ENCODE results near the gene KCNG4. TPM values are rescaled to one million over a fixed set of nuclear protein-coding genes. Genes with fewer than 3 reads are reported as not detected.

Gene KCNG4
- polyA plus RNA-seq, 1 donor from 2014 or later = not detected

- no peak overlapping the region for H3K4me3 ChIP-seq (ENCODE audit: low read length)
- H3K9me3 ChIP-seq (ENCODE audit: low read length) = no peaks in the 10 kb centered on the region
- H3K27me3 ChIP-seq (ENCODE audit: insufficient read depth, low read depth, low read length) = no peaks in the 10 kb centered on the region
- no peak for TF ChIP-seq SMC3 (conservative IDR thresholded peaks at IDR 0.05; ENCODE audit: poor library complexity)
- no peak for TF ChIP-seq RAD21 (conservative IDR thresholded peaks at IDR 0.05)
- no peak for TF ChIP-seq EP300 (conservative IDR thresholded peaks at IDR 0.05; ENCODE audit: poor library complexity, severe bottlenecking)
- TF ChIP-seq POLR2AphosphoS5 (IDR thresholded peaks at IDR 0.05) = no peak
- TF ChIP-seq REST (IDR thresholded peaks at IDR 0.05; ENCODE audit: borderline replicate concordance) = no peak
- TF ChIP-seq, protein P1, sequence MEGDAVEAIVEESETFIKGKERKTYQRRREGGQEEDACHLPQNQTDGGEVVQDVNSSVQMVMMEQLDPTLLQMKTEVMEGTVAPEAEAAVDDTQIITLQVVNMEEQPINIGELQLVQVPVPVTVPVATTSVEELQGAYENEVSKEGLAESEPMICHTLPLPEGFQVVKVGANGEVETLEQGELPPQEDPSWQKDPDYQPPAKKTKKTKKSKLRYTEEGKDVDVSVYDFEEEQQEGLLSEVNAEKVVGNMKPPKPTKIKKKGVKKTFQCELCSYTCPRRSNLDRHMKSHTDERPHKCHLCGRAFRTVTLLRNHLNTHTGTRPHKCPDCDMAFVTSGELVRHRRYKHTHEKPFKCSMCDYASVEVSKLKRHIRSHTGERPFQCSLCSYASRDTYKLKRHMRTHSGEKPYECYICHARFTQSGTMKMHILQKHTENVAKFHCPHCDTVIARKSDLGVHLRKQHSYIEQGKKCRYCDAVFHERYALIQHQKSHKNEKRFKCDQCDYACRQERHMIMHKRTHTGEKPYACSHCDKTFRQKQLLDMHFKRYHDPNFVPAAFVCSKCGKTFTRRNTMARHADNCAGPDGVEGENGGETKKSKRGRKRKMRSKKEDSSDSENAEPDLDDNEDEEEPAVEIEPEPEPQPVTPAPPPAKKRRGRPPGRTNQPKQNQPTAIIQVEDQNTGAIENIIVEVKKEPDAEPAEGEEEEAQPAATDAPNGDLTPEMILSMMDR (IDR thresholded peaks at IDR 0.05; ENCODE audit: poor library complexity, severe bottlenecking) = no peak
- no peak for TF ChIP-seq MXI1 (conservative IDR thresholded peaks at IDR 0.05; ENCODE audit: poor library complexity, severe bottlenecking)
- TF ChIP-seq TAF1 (IDR thresholded peaks at IDR 0.05; ENCODE audit: low read depth) = no peak
- no peak for TF ChIP-seq EZH2 (IDR thresholded peaks at IDR 0.05; ENCODE audit: borderline replicate concordance, insufficient read depth, low read length, poor library complexity, severe bottlenecking)
- H3K27ac ChIP-seq (ENCODE audit: low read length) = no peak overlapping the region
- H4K20me1 ChIP-seq (ENCODE audit: insufficient read depth) = no peaks in the 10 kb centered on the region
- H3K9me2 ChIP-seq (ENCODE audit: insufficient read depth, low read length) = no peaks in the 10 kb centered on the region
- no peaks in the 10 kb centered on the region for H3K79me2 ChIP-seq (replicated peaks; ENCODE audit: insufficient read depth, low read length)
- no peaks in the 10 kb centered on the region for H3K36me3 ChIP-seq (ENCODE audit: insufficient read depth, low read length)
- no peak overlapping the region for H2AFZ ChIP-seq (ENCODE audit: low read depth, low read length)
- H3K9ac ChIP-seq (ENCODE audit: low read length) = no peak overlapping the region
- H3K4me2 ChIP-seq (ENCODE audit: low read length) = no peak overlapping the region
- H3F3A ChIP-seq (ENCODE audit: insufficient read depth, low read length, poor library complexity, severe bottlenecking) = no peaks in the 10 kb centered on the region
Observed at GRCh38 chr16:84241778-84242177, 2.0 kb upstream of the KCNG4 start.

DNA sequence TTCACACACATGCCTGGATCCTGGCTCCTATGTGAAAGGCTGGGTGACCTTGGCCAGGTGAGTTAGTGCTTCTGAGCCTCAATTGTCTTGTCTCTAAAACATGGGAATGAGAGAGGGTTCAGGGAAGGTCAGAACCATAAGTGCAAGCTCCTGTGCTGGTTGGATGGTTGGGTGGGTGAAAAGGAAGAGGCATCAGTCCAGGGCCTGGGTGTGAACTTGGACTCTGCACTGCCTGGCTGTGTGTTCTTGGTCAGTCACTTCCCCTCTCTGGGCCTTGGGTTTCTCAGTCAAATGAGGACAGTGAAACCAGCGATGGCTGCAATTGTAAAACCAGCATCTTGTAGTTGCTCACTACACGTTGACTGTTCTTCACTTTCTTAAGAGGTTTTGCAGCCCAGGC, 643 bp upstream of the KCNG4 start:
- no peak overlapping the region for H3K4me2 ChIP-seq (ENCODE audit: low read length)
- H3K9ac ChIP-seq (ENCODE audit: low read length) = no peak overlapping the region
- no peak overlapping the region for H3K4me3 ChIP-seq (ENCODE audit: low read length)
- H3K27ac ChIP-seq (ENCODE audit: low read length) = no peak overlapping the region
- no peak overlapping the region for H2AFZ ChIP-seq (ENCODE audit: low read depth, low read length)
- H4K20me1 ChIP-seq (ENCODE audit: insufficient read depth) = no peaks in the 10 kb centered on the region
- no peaks in the 10 kb centered on the region for H3K9me3 ChIP-seq (ENCODE audit: low read length)
- no peaks in the 10 kb centered on the region for H3K9me2 ChIP-seq (ENCODE audit: insufficient read depth, low read length)
- TF ChIP-seq RAD21 (conservative IDR thresholded peaks at IDR 0.05) (no peak), POLR2AphosphoS5 (IDR thresholded peaks at IDR 0.05) (no peak), REST (IDR thresholded peaks at IDR 0.05; ENCODE audit: borderline replicate concordance) (no peak), EP300 (conservative IDR thresholded peaks at IDR 0.05; ENCODE audit: poor library complexity, severe bottlenecking) (no peak), EZH2 (IDR thresholded peaks at IDR 0.05; ENCODE audit: borderline replicate concordance, insufficient read depth, low read length, poor library complexity, severe bottlenecking) (no peak), MXI1 (conservative IDR thresholded peaks at IDR 0.05; ENCODE audit: poor library complexity, severe bottlenecking) (no peak), TAF1 (IDR thresholded peaks at IDR 0.05; ENCODE audit: low read depth) (no peak), SMC3 (conservative IDR thresholded peaks at IDR 0.05; ENCODE audit: poor library complexity) (no peak)
- TF ChIP-seq, protein P1 (IDR thresholded peaks at IDR 0.05; ENCODE audit: poor library complexity, severe bottlenecking) = no peak
- H3K27me3 ChIP-seq (ENCODE audit: insufficient read depth, low read depth, low read length) = no peaks in the 10 kb centered on the region
- H3K79me2 ChIP-seq (replicated peaks; ENCODE audit: insufficient read depth, low read length) = no peaks in the 10 kb centered on the region
- H3K36me3 ChIP-seq (ENCODE audit: insufficient read depth, low read length) = no peaks in the 10 kb centered on the region
- no peaks in the 10 kb centered on the region for H3F3A ChIP-seq (ENCODE audit: insufficient read depth, low read length, poor library complexity, severe bottlenecking)

All from neural cell (in vitro differentiated cells).